Spinal cord (tissue), 10 donors: ENCODE data around the gene AMDHD1. TPM values are rescaled to one million over a fixed set of nuclear protein-coding genes. Genes with fewer than 3 reads are reported as not detected.
"Not testable (repeated sequence)": the region's sequence is repeated elsewhere in the genome, so short reads cannot be mapped to it uniquely, and the experiment has no call there.

Source experiments
- DNase-seq, 6 donors: peaks; one replicate each; pipeline versions ENCODE4 v3.0.0 to v3.0.0-alpha.2; 2013 to 2015; ENCODE audit warnings: low spot score in 6 of 6, low read depth in 4 of 6
- H3K27ac ChIP-seq: one replicate; pipeline ENCODE4 v1.5.1; 2013; ENCODE audit warnings: low read depth, low read length, control low read depth
- H3K27me3 ChIP-seq: one replicate; pipeline ENCODE4 v1.6.1; 2013; ENCODE audit warnings: low read length; ENCODE audit not compliant: control insufficient read depth, insufficient read depth
- H3K36me3 ChIP-seq: one replicate; pipeline ENCODE4 v1.6.1; 2013; ENCODE audit warnings: low read length; ENCODE audit not compliant: control insufficient read depth, insufficient read depth
- H3K4me1 ChIP-seq: one replicate; pipeline ENCODE4 v1.6.1; 2013; ENCODE audit warnings: low read length; ENCODE audit not compliant: control insufficient read depth, insufficient read depth
- H3K4me3 ChIP-seq: one replicate; pipeline ENCODE4 v1.5.1; 2013; ENCODE audit warnings: low read depth, low read length, control low read depth
- H3K9me3 ChIP-seq: one replicate; pipeline ENCODE4 v1.6.1; 2013; ENCODE audit warnings: low read length; ENCODE audit not compliant: control insufficient read depth, insufficient read depth
- WGBS: methylation state at CpG from one replicate; pipeline ENCODE4 v1.1.5; 2013; ENCODE audit warnings: missing lambda C conversion rate; ENCODE audit not compliant: insufficient coverage; 5-methylcytosine and 5-hydroxymethylcytosine counted together
- polyA plus RNA-seq, 2 donors: library from polyadenylated mRNA; unstranded; fragments of 120-200 nt; gene quantifications; one replicate each; pipeline ENCODE4 v1.2.1, GENCODE V29; 2013; ENCODE audit not compliant: insufficient read length in 2 of 2
- total RNA-seq, 2 donors: library from RNA; depleted of rRNA in 1 of 2; stranded (reverse); fragments of 120-200 nt in 1 of 2; fragments of >200 nt in 1 of 2; gene quantifications; one replicate each; pipeline versions ENCODE4 v1.2.3 to v1.2.4, GENCODE V29; 2013 to 2014
- donor health status: healthy.

Gene AMDHD1
- total and polyA plus RNA-seq, 4 donors, result 0.33 to 0.87 (median 0.54) TPM

GRCh38 chr12:95962222-95962621 lies 19.1 kb downstream of the AMDHD1 start:
- H3K36me3 ChIP-seq, result no peaks in the 10 kb centered on the region
- no peaks in the 10 kb centered on the region for H3K9me3 ChIP-seq
- H3K4me1 ChIP-seq, result no peaks in the 10 kb centered on the region
- WGBS, result 67% methylated on average over 4 of the region's 7 CpGs
- DNase-seq, result peak in 4 of 6 donors; percentile 4 to 86 (median 17)
- H3K27ac ChIP-seq, result no peak overlapping the region
- no peaks in the 10 kb centered on the region for H3K27me3 ChIP-seq
- no peak overlapping the region for H3K4me3 ChIP-seq

- Histone ChIP-seq H3K4me3 (no peak overlapping the region), H3K27me3 (no peaks in the 10 kb centered on the region), H3K4me1 (no peaks in the 10 kb centered on the region), H3K36me3 (no peaks in the 10 kb centered on the region), H3K27ac (no peak overlapping the region), H3K9me3 (no peaks in the 10 kb centered on the region)
- DNase-seq, result no peak
- 67% methylated on average over 1 of the region's 2 CpGs for WGBS
Measured at GRCh38 chr12:95963096-95963495, 20.0 kb downstream of the AMDHD1 start.

DNA sequence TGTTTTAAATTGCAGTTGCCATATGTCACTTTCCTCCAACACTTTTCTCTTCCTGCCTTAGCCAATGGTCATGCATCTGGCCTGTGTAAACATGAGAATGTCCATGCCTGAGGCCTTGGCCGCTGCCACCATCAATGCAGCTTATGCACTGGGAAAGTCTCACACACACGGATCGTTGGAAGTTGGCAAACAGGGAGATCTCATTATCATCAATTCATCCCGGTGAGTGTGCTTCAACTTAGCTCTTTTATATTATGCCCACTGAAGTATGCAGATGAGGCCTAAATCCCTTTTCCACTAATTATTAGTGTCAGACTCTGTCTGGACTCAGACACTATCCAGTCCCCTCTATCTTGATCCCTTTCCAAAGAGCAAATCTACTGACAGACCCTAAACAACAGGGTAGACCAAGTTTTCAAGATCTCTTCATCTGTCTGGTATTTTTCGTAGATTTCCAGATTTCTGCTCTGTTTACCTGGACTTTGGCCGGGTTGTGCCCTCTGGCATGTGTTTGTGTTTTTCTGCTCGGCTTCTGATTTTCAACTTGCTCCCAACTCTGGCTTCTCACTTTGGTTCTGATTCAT lies 23.2 kb downstream of the AMDHD1 start:
- no peak overlapping the region for H3K27ac ChIP-seq
- no peaks in the 10 kb centered on the region for H3K4me1 ChIP-seq
- H3K9me3 ChIP-seq, result no peaks in the 10 kb centered on the region
- H3K4me3 ChIP-seq, result no peak overlapping the region
- WGBS, result 64% methylated on average over 6 of the region's 7 CpGs
- H3K36me3 ChIP-seq, result no peaks in the 10 kb centered on the region
- DNase-seq, result peak in 2 of 6 donors; percentile 35 to 38
- H3K27me3 ChIP-seq, result no peaks in the 10 kb centered on the region

DNA sequence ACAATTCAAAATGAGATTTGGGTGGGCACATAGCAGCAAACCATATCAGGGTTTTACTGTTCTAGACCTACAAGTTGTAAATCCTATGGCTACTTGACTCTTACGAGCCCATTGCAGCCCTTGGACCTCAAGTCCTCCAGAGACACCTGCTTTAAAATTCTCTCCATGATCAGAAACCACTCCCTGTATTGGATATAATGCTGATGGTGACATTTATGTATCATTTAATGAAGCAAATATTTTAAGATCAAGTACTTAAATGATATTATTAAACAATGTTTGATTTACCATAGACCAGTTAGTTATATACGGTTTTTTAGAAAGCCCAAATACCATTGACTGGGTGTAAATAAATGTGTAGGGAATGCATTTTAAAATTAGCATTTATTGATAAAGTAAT lies 24.2 kb downstream of the AMDHD1 start:
- no peaks in the 10 kb centered on the region for H3K4me1 ChIP-seq
- H3K4me3 ChIP-seq, result no peak overlapping the region
- no peak overlapping the region for H3K27ac ChIP-seq
- DNase-seq, result no peak
- no CpG with 5 or more reads among the region's 2 CpGs for WGBS
- no peaks in the 10 kb centered on the region for H3K27me3 ChIP-seq
- H3K36me3 ChIP-seq, result no peaks in the 10 kb centered on the region
- no peaks in the 10 kb centered on the region for H3K9me3 ChIP-seq

DNA sequence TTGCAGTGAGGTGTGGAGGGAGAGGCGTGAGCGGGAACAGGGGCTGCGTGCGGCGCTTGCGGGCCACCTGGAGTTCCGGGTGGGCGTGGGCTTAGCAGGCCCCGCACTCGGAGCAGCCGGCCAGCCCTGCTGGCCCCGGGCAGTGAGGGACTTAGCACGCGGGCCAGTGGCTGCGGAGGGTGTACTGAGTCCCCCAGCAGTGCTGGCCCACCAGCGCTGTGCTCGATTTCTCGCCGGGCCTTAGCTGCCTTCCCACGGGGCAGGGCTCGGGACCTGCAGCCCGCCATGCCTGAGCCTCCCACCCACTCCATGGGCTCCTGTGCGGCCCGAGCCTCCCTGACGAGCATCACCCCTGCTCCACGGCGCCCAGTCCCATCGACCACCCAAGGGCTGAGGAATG lies 26.0 kb downstream of the AMDHD1 start:
- H3K4me3 ChIP-seq, DNase-seq, H3K27ac ChIP-seq, H3K4me1 ChIP-seq, H3K9me3 ChIP-seq, H3K36me3 ChIP-seq, H3K27me3 ChIP-seq: not testable (repeated sequence)
- WGBS, result 99% methylated on average over 11 of the region's 28 CpGs

DNA sequence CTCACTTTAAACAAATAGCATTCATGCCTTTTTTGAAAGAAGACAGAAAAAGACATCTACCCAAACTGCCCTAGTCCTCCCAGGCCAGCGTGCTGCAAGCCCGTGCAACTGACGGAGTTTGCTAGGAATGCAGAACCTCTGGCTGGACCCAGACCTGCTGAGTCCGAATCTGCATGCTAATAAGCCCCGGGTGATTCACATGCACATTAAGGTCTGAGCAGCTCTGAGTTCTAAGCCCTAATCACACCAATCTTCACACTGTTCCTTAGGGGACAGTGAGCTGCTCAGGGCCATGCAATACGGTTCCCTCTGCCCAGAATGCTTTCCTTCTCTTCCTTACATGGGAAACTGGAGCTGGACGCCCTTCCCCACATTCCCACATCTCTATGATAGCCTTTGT lies 27.8 kb downstream of the AMDHD1 start:
- H3K4me1 ChIP-seq, result no peaks in the 10 kb centered on the region
- H3K9me3 ChIP-seq, result no peaks in the 10 kb centered on the region
- H3K27me3 ChIP-seq, result no peaks in the 10 kb centered on the region
- no peak overlapping the region for H3K27ac ChIP-seq
- 49% methylated on average over 5 of the region's 7 CpGs for WGBS
- no peak for DNase-seq
- no peak overlapping the region for H3K4me3 ChIP-seq
- no peaks in the 10 kb centered on the region for H3K36me3 ChIP-seq

GRCh38 chr12:95972832-95973456 lies 29.8 kb downstream of the AMDHD1 start:
- Histone ChIP-seq H3K36me3 (no peaks in the 10 kb centered on the region), H3K27ac (no peak overlapping the region), H3K27me3 (no peaks in the 10 kb centered on the region), H3K4me1 (no peaks in the 10 kb centered on the region), H3K9me3 (no peaks in the 10 kb centered on the region), H3K4me3 (no peak overlapping the region)
- no peak for DNase-seq
- WGBS, result 65% methylated on average over 2 of the region's 4 CpGs

DNA sequence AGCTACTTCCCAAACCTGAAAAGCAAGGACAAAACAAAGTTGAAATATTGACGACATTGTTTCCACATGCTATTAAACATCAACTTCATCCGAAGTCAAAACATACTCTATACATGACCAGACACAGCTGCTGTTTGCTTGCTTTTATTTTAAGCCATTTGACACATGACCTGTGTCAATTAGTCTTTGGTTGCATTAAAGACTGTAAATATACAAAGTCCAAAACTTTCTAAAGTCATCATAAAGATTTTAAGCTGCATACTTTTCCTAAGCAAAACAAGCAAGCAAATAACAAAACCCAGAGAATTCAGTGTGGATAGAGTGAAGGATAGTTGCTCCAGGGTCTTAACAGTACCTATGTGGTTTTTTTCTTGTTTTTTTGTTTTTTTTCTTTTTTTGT lies 31.2 kb downstream of the AMDHD1 start:
- DNase-seq, result no peak
- Histone ChIP-seq H3K4me3 (no peak overlapping the region), H3K27me3 (no peaks in the 10 kb centered on the region), H3K4me1 (no peaks in the 10 kb centered on the region), H3K36me3 (no peaks in the 10 kb centered on the region), H3K27ac (no peak overlapping the region), H3K9me3 (no peaks in the 10 kb centered on the region)
- no CpG with 5 or more reads among the region's 2 CpGs for WGBS

DNA sequence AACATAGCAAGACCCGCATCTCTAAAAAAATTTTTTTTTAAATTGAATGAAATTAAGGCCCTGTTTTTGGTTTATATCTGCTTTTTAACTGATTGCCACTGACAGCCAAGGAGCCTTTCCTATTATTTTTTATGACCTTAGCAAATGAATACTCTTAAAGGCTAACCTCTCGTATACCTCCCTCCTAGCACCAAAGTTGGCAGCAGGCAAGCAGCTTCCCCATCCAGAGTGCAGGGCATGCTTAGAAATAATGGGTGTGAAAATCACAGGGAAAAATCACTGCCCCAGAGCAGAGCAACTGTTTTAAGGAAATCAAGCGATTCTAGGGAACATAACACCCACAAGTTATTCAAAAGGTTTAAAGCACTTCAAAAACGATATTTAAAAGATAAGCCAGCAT lies 32.4 kb downstream of the AMDHD1 start:
- no peak overlapping the region for H3K27ac ChIP-seq
- no CpG with 5 or more reads among the region's 4 CpGs for WGBS
- DNase-seq, result no peak
- H3K36me3 ChIP-seq, result no peaks in the 10 kb centered on the region
- no peaks in the 10 kb centered on the region for H3K27me3 ChIP-seq
- H3K4me1 ChIP-seq, result no peaks in the 10 kb centered on the region
- H3K4me3 ChIP-seq, result no peak overlapping the region
- no peaks in the 10 kb centered on the region for H3K9me3 ChIP-seq

DNA sequence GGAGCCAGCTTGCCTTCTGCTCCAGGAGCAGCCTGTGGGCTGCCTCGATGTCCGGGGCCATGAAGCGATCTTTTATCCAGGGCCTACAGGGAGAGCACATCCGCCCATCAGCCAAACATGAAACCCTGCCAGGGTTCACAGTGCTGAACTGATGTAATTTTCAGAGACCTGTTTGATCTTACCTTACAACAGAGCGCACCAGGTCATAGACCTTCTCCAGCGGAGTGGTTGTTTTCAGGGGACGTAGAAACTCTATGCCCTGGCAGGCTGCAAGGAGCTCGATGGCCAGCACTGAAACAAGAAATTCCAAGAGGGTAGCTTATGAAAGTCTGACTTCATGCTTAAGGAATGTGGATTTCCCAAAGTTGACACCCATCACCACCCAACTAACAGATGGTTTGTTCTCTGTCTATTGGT lies 33.3 kb downstream of the AMDHD1 start:
- no peak overlapping the region for H3K4me3 ChIP-seq
- H3K27ac ChIP-seq, result no peak overlapping the region
- DNase-seq, result no peak
- H3K27me3 ChIP-seq, result no peaks in the 10 kb centered on the region
- no peaks in the 10 kb centered on the region for H3K4me1 ChIP-seq
- WGBS, result 100% methylated on average over 6 of the region's 8 CpGs
- no peaks in the 10 kb centered on the region for H3K36me3 ChIP-seq
- no peaks in the 10 kb centered on the region for H3K9me3 ChIP-seq
